PFSK-1 (cell line): Measurements from ENCODE around the gene WNT7B. TPM values are rescaled to one million over a fixed set of nuclear protein-coding genes. Genes with fewer than 3 reads are reported as not detected.

Experiments
- FOXP2 ChIP-seq: optimal IDR thresholded peaks from 2 replicates; pipeline ENCODE3; 2011; ENCODE audit warnings: borderline replicate concordance, control low read depth, inconsistent platforms; ENCODE audit not compliant: insufficient read depth; ENCODE audit errors: extremely low read length, extremely low read depth
- POLR2AphosphoS5 ChIP-seq: IDR thresholded peaks from 2 replicates; pipeline ENCODE4 v1.6.1; 2012; ENCODE audit warnings: low read depth, mild to moderate bottlenecking, control low read depth, low read length, moderate library complexity
- REST ChIP-seq, 2 experiments: IDR thresholded peaks; 2 replicates each; pipeline versions ENCODE4 v1.6.1 to v1.8.0; 2011 to 2012; ENCODE audit warnings: low read depth in 2 of 2, low read length in 2 of 2, control low read depth in 1 of 2, inconsistent platforms in 1 of 2, mild to moderate bottlenecking in 1 of 2, moderate library complexity in 1 of 2; ENCODE audit not compliant: insufficient read depth in 1 of 2
- SIN3A ChIP-seq: IDR thresholded peaks from 2 replicates; pipeline ENCODE4 v1.6.1; 2012; ENCODE audit warnings: mild to moderate bottlenecking, low read length, moderate library complexity, borderline replicate concordance; ENCODE audit not compliant: insufficient read depth
- TAF1 ChIP-seq: IDR thresholded peaks from 2 replicates; pipeline ENCODE4 v1.6.1; 2012; ENCODE audit warnings: low read length, control low read depth, borderline replicate concordance; ENCODE audit not compliant: insufficient read depth
- polyA plus RNA-seq: library from polyadenylated mRNA; unstranded; fragments of >200 nt; gene quantifications from one replicate; pipeline ENCODE4 v1.2.1, GENCODE V29; 2012; ENCODE audit warnings: low read depth, missing spikeins; ENCODE audit not compliant: insufficient read length

The WNT7B gene
- not detected for polyA plus RNA-seq

GRCh38 chr22:45977003-45977411 is at the start of gene WNT7B:
Gene WNT7B (minus strand): TSS chr22:45977162. CDS start chr22:45976754, 408 bp downstream.
- TF ChIP-seq TAF1, result no peak
- no peak for TF ChIP-seq REST (IDR thresholded peaks at IDR 0.05; ENCODE audit: insufficient read depth in 1 of 2, low read depth in 2 of 2, low read length in 2 of 2)
- no peak for TF ChIP-seq SIN3A
- no peak for TF ChIP-seq FOXP2
- TF ChIP-seq POLR2AphosphoS5, result no peak

GRCh38 chr22:46025973-46026898 is 49.3 kb upstream of the WNT7B start:
- TF ChIP-seq SIN3A (no peak), POLR2AphosphoS5 (no peak), REST (IDR thresholded peaks at IDR 0.05; ENCODE audit: insufficient read depth in 1 of 2, low read depth in 2 of 2, low read length in 2 of 2) (no peak), TAF1 (no peak), FOXP2 (no peak)

GRCh38 chr22:46025225-46025972 is 48.4 kb upstream of the WNT7B start:
- TF ChIP-seq SIN3A, result no peak
- TF ChIP-seq REST (IDR thresholded peaks at IDR 0.05; ENCODE audit: insufficient read depth in 1 of 2, low read depth in 2 of 2, low read length in 2 of 2), result no peak
- TF ChIP-seq POLR2AphosphoS5, result no peak
- no peak for TF ChIP-seq TAF1
- TF ChIP-seq FOXP2, result no peak

- TF ChIP-seq POLR2AphosphoS5 (no peak), REST (IDR thresholded peaks at IDR 0.05; ENCODE audit: insufficient read depth in 1 of 2, low read depth in 2 of 2, low read length in 2 of 2) (no peak), SIN3A (no peak), TAF1 (no peak), FOXP2 (no peak)
These were observed 47.3 kb upstream of the WNT7B start for GRCh38 chr22:46024136-46024840.
